Esophagus mucosa (tissue), 1 donor: Measurements from ENCODE around the gene SCN3A. TPM values are rescaled to one million over a fixed set of nuclear protein-coding genes. Genes with fewer than 3 reads are reported as not detected.

Experiments used
- ATAC-seq: fragments of 200-7000 bp; cut with Tn5 transposase; one replicate; pipeline ENCODE4 v1.9.1; 2020
- total RNA-seq: library from RNA; stranded (reverse); gene quantifications from one replicate; pipeline ENCODE4 v1.2.4, GENCODE V29; 2023
- donor health status: DM: yes; HTN: yes; CAD: no.

SCN3A gene
- 0.28 TPM for total RNA-seq

- no peak for ATAC-seq
Observed at GRCh38 chr2:165203689-165204559, at the start of gene SCN3A. SCN3A (minus strand) TSS chr2:165204050; CDS start chr2:165176394, 27,656 bp downstream.

DNA sequence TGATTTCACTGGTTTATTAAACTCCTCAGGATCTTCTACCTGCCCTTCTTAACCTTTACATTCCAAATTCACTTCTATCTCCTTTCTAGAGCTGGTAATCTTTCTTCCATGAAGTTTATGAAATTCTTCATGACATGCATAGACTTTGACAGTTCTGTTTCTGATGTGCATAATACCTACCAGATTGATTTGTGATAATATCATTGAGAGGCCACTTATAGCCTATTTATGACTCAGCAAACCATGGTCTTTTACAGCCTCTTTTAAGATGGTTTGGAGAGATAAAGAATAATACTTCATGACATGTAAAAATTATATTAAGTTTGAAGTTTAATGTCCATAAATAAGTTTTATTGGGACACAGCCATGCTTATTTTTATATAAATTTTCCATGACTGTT is 49.3 kb upstream of the SCN3A start:
- ATAC-seq = no peak

DNA sequence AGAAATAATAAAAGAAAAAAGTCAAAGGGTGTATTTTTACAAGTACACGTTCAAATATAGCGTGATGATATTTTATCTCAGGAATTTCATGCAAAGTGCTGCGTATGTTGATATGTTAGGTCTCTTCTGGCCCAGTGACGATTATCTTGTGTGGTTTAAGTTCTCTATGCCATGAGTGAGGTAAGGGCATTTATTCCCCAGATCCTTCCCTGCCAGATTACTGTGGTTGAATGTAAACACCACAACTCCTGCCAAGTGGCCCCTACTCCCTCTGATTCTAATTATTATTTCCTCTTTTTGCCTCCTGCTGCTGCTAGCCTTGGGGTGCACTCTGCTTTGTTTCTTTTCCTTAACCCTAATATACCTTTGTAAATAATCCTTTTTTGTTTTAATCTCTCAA is 47.5 kb upstream of the SCN3A start:
- ATAC-seq = no peak

DNA sequence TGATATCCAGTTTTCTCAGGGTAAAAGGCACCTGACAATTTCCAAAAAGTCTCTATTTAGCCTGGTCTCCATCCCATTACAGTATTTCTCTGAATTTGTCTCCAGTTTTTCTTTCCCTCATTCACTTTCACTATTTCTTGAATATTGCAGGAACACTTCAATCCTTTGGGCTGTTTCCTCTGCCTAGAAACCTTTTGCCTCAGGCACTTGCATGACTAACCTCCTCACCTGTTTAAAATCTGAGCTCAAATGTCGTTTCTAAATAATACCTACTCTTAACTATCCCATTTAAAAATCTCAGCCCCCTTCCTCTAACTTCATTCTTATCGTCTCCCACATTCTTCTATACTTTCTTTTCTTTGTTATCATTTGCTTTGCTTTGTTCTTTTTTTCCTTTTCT is 44.4 kb upstream of the SCN3A start:
- no peak for ATAC-seq

- no peak for ATAC-seq
Observed at GRCh38 chr2:165245081-165245793, 41.4 kb upstream of the SCN3A start.

DNA sequence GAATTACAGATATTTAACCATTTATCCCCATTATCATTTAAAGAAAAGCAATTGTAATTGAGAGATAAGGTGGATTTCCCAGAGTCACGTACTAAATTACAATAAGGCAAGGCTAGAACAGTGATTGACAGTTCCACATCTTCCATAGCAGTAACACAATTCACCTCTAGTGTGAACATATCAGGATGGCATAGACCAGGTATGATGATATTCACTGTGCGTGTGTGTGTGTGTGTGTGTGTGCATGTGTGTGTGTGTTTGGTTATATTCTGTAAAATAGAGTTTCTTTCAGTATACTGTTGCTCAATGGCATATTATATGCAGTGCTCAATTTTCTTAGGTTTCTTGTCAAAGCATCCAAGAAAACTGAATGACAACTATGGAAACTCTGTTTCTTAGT is 37.1 kb upstream of the SCN3A start:
- no peak for ATAC-seq

DNA sequence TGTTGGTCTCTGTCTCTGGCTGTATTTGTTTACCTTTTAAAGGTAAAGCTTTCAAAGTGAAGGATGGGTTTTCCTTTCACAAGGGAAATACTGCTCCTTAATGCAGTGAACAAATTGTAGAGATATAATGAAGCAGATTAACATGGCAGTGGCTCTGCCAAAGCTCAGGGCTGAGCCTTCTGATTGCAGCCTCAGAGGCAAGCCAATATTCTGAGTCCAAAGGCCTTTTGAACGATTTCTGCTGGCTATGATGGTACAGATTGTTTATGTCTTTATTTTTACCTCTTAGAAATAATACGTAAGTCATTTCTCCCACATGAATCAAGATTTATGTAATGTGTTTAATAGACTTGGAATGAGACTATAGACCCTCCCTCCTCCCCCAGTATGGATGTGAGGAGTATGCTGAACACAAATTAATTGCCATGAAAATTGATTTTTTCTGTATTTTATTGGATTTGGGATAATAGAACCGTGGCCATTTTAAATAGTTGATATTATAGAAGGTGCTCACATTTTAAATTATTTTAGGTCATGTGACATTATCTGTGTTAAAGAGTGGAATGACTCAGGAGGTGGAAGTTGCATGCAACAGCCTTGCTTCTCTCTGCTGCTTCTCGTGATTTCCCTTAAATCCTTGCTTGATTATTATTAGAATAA is 36.1 kb upstream of the SCN3A start:
- ATAC-seq = no peak

DNA sequence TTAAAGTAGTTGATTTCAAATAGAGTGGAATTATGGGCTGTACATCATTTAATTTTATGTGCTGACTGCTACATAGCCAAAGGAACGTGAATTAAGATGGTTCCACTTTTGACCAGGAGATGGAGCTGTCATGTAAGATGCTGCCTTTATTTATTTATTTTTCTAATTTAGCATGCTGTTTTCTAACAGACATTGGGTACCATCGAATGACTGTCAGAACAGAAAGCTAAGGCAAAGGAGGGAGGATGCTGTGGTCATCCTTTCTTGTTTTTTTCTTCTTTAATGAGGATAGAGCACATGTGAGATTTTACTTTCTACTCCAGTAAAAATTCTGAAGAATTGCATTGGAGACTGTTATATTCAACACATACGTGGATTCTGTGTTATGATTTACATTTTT is 35.4 kb upstream of the SCN3A start, which contains the start of gene SCN2A:
Gene SCN2A, plus strand, starts transcription at position 185 of the 400 bp plus-strand sequence. CDS start 56,410 bp downstream, outside the sequence.
- ATAC-seq = no peak

DNA sequence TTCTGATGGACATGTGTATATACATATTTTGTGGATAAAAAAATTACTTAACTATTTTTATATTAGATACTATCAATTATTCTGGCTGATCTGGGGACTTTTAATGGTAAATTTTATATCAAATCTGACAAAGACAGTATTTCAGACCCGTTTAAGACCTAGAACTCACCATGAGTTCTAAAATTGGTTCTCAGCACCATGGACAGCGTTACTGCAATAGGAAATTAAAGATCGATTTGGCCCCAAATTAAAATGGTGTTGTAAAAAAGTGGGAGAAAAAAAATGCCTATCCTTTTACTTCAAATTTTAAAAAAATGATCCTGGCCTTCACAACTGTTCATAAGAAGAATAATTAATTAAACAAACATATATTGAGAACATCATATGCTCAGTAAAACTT is 34.4 kb upstream of the SCN3A start:
- no peak for ATAC-seq

- no peak for ATAC-seq
Observed at GRCh38 chr2:165237056-165237455, 33.2 kb upstream of the SCN3A start.

- ATAC-seq = no peak
Observed at GRCh38 chr2:165227571-165227970, 23.7 kb upstream of the SCN3A start.

GRCh38 chr2:165224941-165225340 is 21.1 kb upstream of the SCN3A start:
- ATAC-seq = no peak

DNA sequence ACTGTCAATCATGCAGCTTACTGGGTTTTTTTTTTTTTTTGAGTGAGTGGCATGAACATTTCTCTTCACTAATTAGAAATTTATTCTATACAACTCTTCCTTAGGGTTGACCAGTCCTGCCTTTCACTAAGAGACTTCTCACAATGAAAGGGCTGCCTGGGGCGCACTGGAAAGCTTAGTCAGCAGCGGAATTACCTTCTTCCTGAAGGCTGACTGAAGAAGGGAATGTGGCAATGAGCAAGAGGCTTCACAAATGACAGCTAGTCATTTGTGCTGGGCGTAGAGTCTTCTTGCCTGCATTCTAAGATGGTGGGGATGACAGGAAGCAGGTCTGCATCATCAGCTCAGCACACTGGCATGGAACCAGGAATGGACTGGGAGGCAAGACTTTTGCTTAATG is 15.6 kb upstream of the SCN3A start:
- peak; percentile 38 for ATAC-seq

DNA sequence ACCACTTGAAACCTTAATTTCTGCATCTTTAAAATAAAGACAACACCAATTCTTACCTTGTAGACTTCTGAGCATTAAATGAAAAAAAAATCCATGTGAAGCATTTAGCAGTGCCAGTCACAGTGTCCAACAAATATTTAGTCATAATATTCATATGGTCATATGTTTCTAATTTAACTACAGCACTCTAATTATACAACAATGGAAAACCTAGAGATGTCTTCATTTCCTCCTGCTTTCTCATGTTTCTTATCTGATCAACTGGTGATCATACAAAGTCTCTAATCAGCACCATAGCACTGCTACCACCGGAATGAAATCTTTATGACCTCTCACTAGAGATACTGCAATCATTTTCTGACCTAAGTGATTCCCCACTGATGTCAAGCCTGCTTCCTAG is 10.2 kb upstream of the SCN3A start:
- no peak for ATAC-seq

GRCh38 chr2:165208094-165208493 is 4.2 kb upstream of the SCN3A start:
- no peak for ATAC-seq

DNA sequence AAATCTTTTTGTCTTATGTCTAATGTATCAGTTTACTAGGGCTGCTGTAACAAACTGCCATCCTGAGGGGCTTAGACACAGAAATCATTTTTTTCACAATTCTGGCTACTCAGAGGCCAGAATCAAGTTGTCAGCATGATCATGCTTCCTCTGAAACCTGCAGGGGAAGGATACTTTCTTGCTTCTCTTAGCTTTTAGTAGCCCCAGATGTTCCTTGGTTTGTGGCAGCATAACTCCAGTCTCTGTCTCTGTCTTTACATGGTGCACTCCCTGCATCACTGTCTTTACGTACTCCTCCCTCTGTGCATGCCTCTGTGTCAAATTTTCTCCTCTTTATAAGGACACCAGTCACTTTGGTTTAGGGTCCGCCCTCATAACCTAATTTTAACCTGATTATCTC is 2.0 kb upstream of the SCN3A start:
- ATAC-seq = no peak

GRCh38 chr2:165202239-165202638 is 1.6 kb downstream of the SCN3A start:
- ATAC-seq = no peak

- no peak for ATAC-seq
Observed at GRCh38 chr2:165198181-165198580, 5.7 kb downstream of the SCN3A start.

GRCh38 chr2:165197346-165197745 is 6.5 kb downstream of the SCN3A start:
- no peak for ATAC-seq

GRCh38 chr2:165196411-165196810 is 7.4 kb downstream of the SCN3A start:
- ATAC-seq = no peak

GRCh38 chr2:165193178-165193777 is 10.6 kb downstream of the SCN3A start:
- ATAC-seq = no peak

GRCh38 chr2:165192729-165193128 is 11.1 kb downstream of the SCN3A start:
- ATAC-seq = no peak
